Left renal cortex interstitium (tissue), 4 donors: ENCODE results near the gene CYP2E1. TPM values are rescaled to one million over a fixed set of nuclear protein-coding genes. Genes with fewer than 3 reads are reported as not detected.
"Not testable (repeated sequence)": the region's sequence is repeated elsewhere in the genome, so short reads cannot be mapped to it uniquely, and the experiment has no call there.

Source experiments
- DNase-seq, 4 donors: peaks; one replicate each; pipeline ENCODE4 v3.0.0-alpha.2; 2013; ENCODE audit warnings: low read depth in 4 of 4, low spot score in 2 of 4, missing footprints in 1 of 4
- polyA plus RNA-seq, 4 donors: library from polyadenylated mRNA; unstranded; fragments of 120-200 nt; gene quantifications; one replicate each; pipeline ENCODE4 v1.2.1, GENCODE V29; 2013; ENCODE audit not compliant: insufficient read length in 4 of 4

Gene CYP2E1
- polyA plus RNA-seq, 4 donors: 0.47 to 2.9 (median 1.6) TPM

GRCh38 chr10:133568831-133569527 lies 41.8 kb downstream of the CYP2E1 start:
- not testable (repeated sequence) for DNase-seq

- DNase-seq: not testable (repeated sequence)
Measured at GRCh38 chr10:133569801-133570200, 42.6 kb downstream of the CYP2E1 start.

- not testable (repeated sequence) for DNase-seq
Measured at GRCh38 chr10:133572055-133572454, 44.9 kb downstream of the CYP2E1 start.

GRCh38 chr10:133573460-133573859 lies 46.3 kb downstream of the CYP2E1 start:
- not testable (repeated sequence) for DNase-seq

- not testable (repeated sequence) for DNase-seq
Measured at GRCh38 chr10:133577037-133577436, 49.9 kb downstream of the CYP2E1 start.

Other genes with a start within 250 kb of the CYP2E1 start
- gene TUBGCP2, start 218.5 kb upstream of the CYP2E1 start, polyA plus RNA-seq: 10 to 100 TPM; 62.0 to 77.6 (median 70.2) TPM
- 10 to 100 TPM; 32.0 to 53.7 (median 38.7) TPM for gene ZNF511, start 218.4 kb upstream of the CYP2E1 start, polyA plus RNA-seq
- gene CALY, start 190.5 kb upstream of the CYP2E1 start, polyA plus RNA-seq: under 1 TPM in 2 of 4 donors, not detected in 2; 0.31 to 0.73 TPM
- 1 to 10 TPM; 2.9 to 6.8 (median 5.8) TPM for gene PRAP1, start 180.0 kb upstream of the CYP2E1 start, polyA plus RNA-seq
- 10 to 100 TPM; 17.8 to 29.0 (median 21.9) TPM for gene FUOM, start 169.3 kb upstream of the CYP2E1 start, polyA plus RNA-seq
- gene ECHS1, start 154.0 kb upstream of the CYP2E1 start, polyA plus RNA-seq: 100 to 1,000 TPM; 134 to 143 (median 138) TPM
- gene PAOX, start 148.1 kb upstream of the CYP2E1 start, polyA plus RNA-seq: 1 to 10 TPM; 6.2 to 10.0 (median 6.4) TPM
- gene MTG1, start 133.2 kb upstream of the CYP2E1 start, polyA plus RNA-seq: 100 to 1,000 TPM in 1 of 4 donors, 10 to 100 TPM in 3; 60.3 to 104 (median 81.0) TPM
- 1 to 10 TPM; 3.4 to 7.5 (median 5.3) TPM for gene SPRN, start 102.7 kb upstream of the CYP2E1 start, polyA plus RNA-seq
- 1 to 10 TPM in 3 of 4 donors, under 1 TPM in 1; 0.42 to 4.3 (median 2.4) TPM for gene SCART1, start 73.4 kb upstream of the CYP2E1 start, polyA plus RNA-seq
- gene SYCE1, start 38.2 kb downstream of the CYP2E1 start, polyA plus RNA-seq: under 1 TPM; 0.14 to 0.76 (median 0.45) TPM
- gene FRG2B, start 99.4 kb downstream of the CYP2E1 start, polyA plus RNA-seq: not detected